HFFc6 (cell line): ENCODE results near the gene SSPN. TPM values are rescaled to one million over a fixed set of nuclear protein-coding genes. Genes with fewer than 3 reads are reported as not detected.

ENCODE experiments used
- DNase-seq: peaks from one replicate; pipeline ENCODE4 v3.0.0-alpha.2; 2018
- H3K27ac Mint-ChIP-seq: 2 replicates; pipeline ENCODE4 v1.8.0; 2020; ENCODE audit warnings: mild to moderate bottlenecking, mixed read lengths
- H3K27me3 Mint-ChIP-seq: 2 replicates; pipeline ENCODE4 v1.8.0; 2021; ENCODE audit warnings: mild to moderate bottlenecking, moderate library complexity, mixed read lengths; ENCODE audit not compliant: insufficient read depth
- H3K36me3 Mint-ChIP-seq: 2 replicates; pipeline ENCODE4 v1.8.0; 2021; ENCODE audit warnings: low read depth, mixed read lengths
- H3K4me1 Mint-ChIP-seq: 2 replicates; pipeline ENCODE4 v1.8.0; 2020; ENCODE audit warnings: low read depth, mixed read lengths
- H3K4me3 Mint-ChIP-seq: 2 replicates; pipeline ENCODE4 v1.8.0; 2020; ENCODE audit warnings: mild to moderate bottlenecking, moderate library complexity, mixed read lengths
- H3K9me3 Mint-ChIP-seq: 2 replicates; pipeline ENCODE4 v1.8.0; 2020; ENCODE audit warnings: mild to moderate bottlenecking, mixed read lengths
- total RNA-seq, 6 experiments: library from RNA; stranded (reverse); fragmentation: NEBNext Ultra II Directional; extraction: Animal tissue kit (Norgen Biotek cat#: 25700); gene quantifications; 2 replicates in 1 of 6; 3 replicates in 5 of 6; pipeline ENCODE4 v1.2.3, GENCODE V29; 2021
- TF ChIP-seq, protein P1 (sequence below): fragments of 200-600 bp; sonication (generic); IDR thresholded peaks from 2 replicates; pipeline ENCODE4 v1.5.0; 2021; ENCODE audit warnings: antibody characterized with exemption, mild to moderate bottlenecking

Gene SSPN
- total RNA-seq, 6 experiments from 2014 or later: 10.6 to 17.5 (median 15.4) TPM

DNA sequence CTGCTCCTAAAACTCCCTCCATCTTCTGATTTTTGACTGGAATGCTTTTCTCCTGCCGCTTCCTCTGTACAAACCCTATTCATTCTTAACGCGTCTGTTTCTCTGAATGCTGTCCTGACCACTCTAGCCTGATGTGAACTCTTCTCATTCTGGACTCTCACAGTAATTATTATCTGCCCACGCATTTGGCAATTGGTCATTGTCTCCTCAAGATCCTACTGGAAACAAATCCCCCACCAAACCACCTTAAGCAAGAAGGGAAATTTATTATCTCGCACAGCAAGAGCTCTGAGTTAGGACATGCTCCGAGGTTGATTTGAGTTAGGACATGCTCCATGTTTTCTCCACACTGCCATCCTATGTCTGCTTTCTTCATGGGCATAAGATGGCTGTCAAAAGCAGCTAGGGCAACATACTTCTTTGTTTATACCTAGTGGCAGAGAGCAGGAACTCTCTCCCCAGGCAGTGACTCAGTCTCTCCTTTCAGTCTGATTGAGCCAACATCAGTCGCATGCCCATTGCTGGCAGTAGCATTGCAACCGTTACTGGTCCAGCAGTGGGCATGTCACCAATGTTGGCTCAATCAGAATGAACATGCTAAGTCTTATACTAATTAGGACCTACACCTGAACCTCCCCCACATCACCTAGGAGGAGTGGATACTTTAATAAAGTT is 102.2 kb downstream of the SSPN start:
- H3K27ac Mint-ChIP-seq: no peak overlapping the region
- H3K36me3 Mint-ChIP-seq: no peaks in the 10 kb centered on the region
- H3K9me3 Mint-ChIP-seq: no peaks in the 10 kb centered on the region
- DNase-seq: no peak
- H3K4me3 Mint-ChIP-seq: no peak overlapping the region
- TF ChIP-seq, protein P1, sequence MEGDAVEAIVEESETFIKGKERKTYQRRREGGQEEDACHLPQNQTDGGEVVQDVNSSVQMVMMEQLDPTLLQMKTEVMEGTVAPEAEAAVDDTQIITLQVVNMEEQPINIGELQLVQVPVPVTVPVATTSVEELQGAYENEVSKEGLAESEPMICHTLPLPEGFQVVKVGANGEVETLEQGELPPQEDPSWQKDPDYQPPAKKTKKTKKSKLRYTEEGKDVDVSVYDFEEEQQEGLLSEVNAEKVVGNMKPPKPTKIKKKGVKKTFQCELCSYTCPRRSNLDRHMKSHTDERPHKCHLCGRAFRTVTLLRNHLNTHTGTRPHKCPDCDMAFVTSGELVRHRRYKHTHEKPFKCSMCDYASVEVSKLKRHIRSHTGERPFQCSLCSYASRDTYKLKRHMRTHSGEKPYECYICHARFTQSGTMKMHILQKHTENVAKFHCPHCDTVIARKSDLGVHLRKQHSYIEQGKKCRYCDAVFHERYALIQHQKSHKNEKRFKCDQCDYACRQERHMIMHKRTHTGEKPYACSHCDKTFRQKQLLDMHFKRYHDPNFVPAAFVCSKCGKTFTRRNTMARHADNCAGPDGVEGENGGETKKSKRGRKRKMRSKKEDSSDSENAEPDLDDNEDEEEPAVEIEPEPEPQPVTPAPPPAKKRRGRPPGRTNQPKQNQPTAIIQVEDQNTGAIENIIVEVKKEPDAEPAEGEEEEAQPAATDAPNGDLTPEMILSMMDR: no peak
- no peaks in the 10 kb centered on the region for H3K27me3 Mint-ChIP-seq
- peaks cover 43% of the 10 kb centered on the region for H3K4me1 Mint-ChIP-seq

DNA sequence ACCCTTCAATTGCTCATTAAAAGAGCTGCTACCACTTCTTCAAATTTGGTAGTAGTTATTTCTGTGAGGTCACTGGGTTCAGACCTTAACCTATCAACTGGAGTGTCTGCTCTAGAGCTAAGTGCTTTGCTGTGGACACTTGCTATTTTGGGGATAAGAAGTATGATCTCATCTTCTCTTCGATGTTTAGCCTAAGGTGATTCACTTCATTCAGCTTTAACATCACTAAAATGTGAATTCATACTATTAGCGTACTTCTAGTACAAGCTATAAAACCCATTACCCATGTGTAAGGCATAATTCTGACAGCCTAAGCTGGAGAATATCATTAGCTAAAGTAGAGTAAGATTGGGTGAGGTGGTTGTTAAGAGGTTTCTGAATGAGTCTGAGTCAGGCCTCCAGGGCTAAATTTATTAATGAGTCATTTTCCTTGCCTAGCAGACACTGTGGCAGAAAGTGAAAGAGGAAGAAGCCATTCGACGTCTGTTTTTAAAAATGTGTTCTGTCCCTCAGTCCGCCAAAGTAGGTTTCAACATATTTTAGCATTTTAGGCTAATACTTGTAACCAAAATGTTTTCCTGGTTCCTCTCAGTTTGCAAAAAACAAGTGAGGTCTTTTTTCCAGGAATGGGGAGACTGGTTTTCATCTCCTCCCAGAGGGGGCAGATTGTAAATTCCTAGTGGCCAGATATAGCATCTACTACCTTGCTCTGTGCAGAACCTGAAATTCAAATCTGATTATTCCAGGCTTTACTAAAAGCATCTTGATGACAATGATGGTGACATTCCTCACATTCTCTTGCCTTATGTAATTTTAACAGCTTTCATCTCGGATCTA is 103.6 kb downstream of the SSPN start:
- H3K9me3 Mint-ChIP-seq: no peaks in the 10 kb centered on the region

DNA sequence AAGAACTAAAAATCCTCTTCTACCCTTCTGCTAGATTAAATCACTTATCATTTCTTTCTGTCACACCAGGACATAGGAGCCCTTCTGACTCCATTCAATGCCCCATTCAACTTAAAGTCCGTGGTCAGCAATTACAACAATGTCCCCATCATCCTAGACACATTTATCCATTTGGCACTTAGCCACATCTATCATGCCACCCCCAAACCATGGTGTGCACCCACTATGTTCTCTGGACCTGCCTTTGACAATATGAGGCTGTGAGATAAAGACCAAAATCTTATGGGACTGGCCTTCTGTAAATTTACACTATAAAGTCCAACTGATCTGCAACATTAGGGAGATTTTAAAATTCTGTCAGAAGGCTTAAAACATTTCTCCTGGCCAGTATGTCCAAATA is 104.4 kb downstream of the SSPN start:
- Mint-ChIP-seq H3K4me1 (peaks cover 35% of the 10 kb centered on the region), H3K27me3 (no peaks in the 10 kb centered on the region), H3K4me3 (peak overlapping the region; percentile 85), H3K9me3 (no peaks in the 10 kb centered on the region), H3K27ac (peak overlapping the region; percentile 87), H3K36me3 (no peaks in the 10 kb centered on the region)
- TF ChIP-seq, protein P1: no peak
- DNase-seq: no peak

More for the DNA sequence above, 103.6 kb downstream of the SSPN start:
- H3K4me3 Mint-ChIP-seq: peak overlapping the region; percentile 85
- TF ChIP-seq, protein P1: peak; percentile 73
- H3K27ac Mint-ChIP-seq: peak overlapping the region; percentile 87
- peaks cover 35% of the 10 kb centered on the region for H3K4me1 Mint-ChIP-seq
- H3K27me3 Mint-ChIP-seq: no peaks in the 10 kb centered on the region
- H3K36me3 Mint-ChIP-seq: no peaks in the 10 kb centered on the region
- peak; percentile 87 for DNase-seq

Other genes with a start within 250 kb of the SSPN start
- gene RASSF8, start 236.9 kb upstream of the SSPN start, total RNA-seq: 10 to 100 TPM; 61.7 to 84.5 (median 77.0) TPM
- 10 to 100 TPM; 12.3 to 17.6 (median 13.8) TPM for gene BHLHE41, start 70.5 kb upstream of the SSPN start, total RNA-seq